IMR-90 (cell line): ENCODE results near the gene PODXL. TPM values are rescaled to one million over a fixed set of nuclear protein-coding genes. Genes with fewer than 3 reads are reported as not detected.

Source experiments
- ATAC-seq: fragments of 200-7000 bp; cut with Tn5 transposase; 2 replicates; pipeline ENCODE4 v1.9.1; 2020; ENCODE audit warnings: low read depth, mild to moderate bottlenecking, moderate library complexity
- BruUV-seq: library from RNA; stranded (reverse); fragments of 400-500 nt; replicated peaks from 2 replicates; lab custom pipeline; 2021; lab: Mats Ljungman, UMichigan
- CTCF ChIA-PET: fragments of 300-600 bp; formaldehyde crosslinking; extraction: SDS; loops from one replicate; lab custom pipeline; 2021; ENCODE audit warnings: antibody characterized with exemption; lab: Yijun Ruan, JAX
- POLR2A ChIA-PET: fragments of 300-600 bp; sonication (Branson Sonifier 250); formaldehyde crosslinking; loops from one replicate; lab custom pipeline; 2022; ENCODE audit warnings: antibody characterized with exemption; ENCODE audit not compliant: unreplicated experiment; lab: Charles Lee
- DNase-seq: peaks from one replicate; pipeline ENCODE4 v3.0.0; 2013
- H2AFZ ChIP-seq: replicated peaks from 2 replicates; pipeline ENCODE3; 2013; ENCODE audit warnings: low read length, mild to moderate bottlenecking; ENCODE audit not compliant: poor library complexity
- H2AK5ac ChIP-seq: 2 replicates; pipeline ENCODE4 v1.6.1; 2013; ENCODE audit warnings: low read depth, low read length, inconsistent platforms
- H2AK9ac ChIP-seq: replicated peaks from 2 replicates; pipeline ENCODE3; 2013; ENCODE audit warnings: mild to moderate bottlenecking, low read depth, low read length, moderate library complexity; ENCODE audit not compliant: poor library complexity
- H2BK120ac ChIP-seq: 2 replicates; pipeline ENCODE4 v1.6.1; 2013; ENCODE audit warnings: low read depth, low read length, inconsistent platforms
- H2BK15ac ChIP-seq: 3 replicates; pipeline ENCODE4 v1.6.1; 2013; ENCODE audit warnings: low read depth, low read length, inconsistent platforms
- H2BK20ac ChIP-seq: 2 replicates; pipeline ENCODE4 v1.6.1; 2013; ENCODE audit warnings: low read depth, mild to moderate bottlenecking, inconsistent platforms, low read length, moderate library complexity
- H2BK5ac ChIP-seq: 2 replicates; pipeline ENCODE4 v1.6.1; 2013; ENCODE audit warnings: mild to moderate bottlenecking, low read depth, low read length, inconsistent platforms; ENCODE audit not compliant: poor library complexity, severe bottlenecking
- H3K14ac ChIP-seq: replicated peaks from 2 replicates; pipeline ENCODE4 v1.6.1; 2013; ENCODE audit warnings: low read depth, low read length, inconsistent platforms
- H3K18ac ChIP-seq: 2 replicates; pipeline ENCODE4 v1.6.1; 2013; ENCODE audit warnings: low read depth, low read length, control low read depth
- H3K23ac ChIP-seq: 2 replicates; pipeline ENCODE4 v1.6.1; 2013; ENCODE audit warnings: low read depth, low read length, inconsistent platforms
- H3K27ac ChIP-seq: 2 replicates; pipeline ENCODE4 v1.5.1; 2013; ENCODE audit warnings: mild to moderate bottlenecking, control low read depth, low read length; ENCODE audit not compliant: insufficient read depth
- H3K27me3 ChIP-seq: 2 replicates; pipeline ENCODE4 v1.6.1; 2013; ENCODE audit warnings: low read length; ENCODE audit not compliant: control insufficient read depth, insufficient read depth
- H3K36me3 ChIP-seq: 2 replicates; pipeline ENCODE4 v1.6.1; 2013; ENCODE audit warnings: low read length, mixed read lengths; ENCODE audit not compliant: control insufficient read depth, insufficient read depth
- H3K4ac ChIP-seq: 2 replicates; pipeline ENCODE4 v1.6.1; 2013; ENCODE audit warnings: low read depth, low read length, inconsistent platforms
- H3K4me1 ChIP-seq: 2 replicates; pipeline ENCODE4 v1.6.1; 2013; ENCODE audit warnings: low read length, mixed read lengths; ENCODE audit not compliant: control insufficient read depth, insufficient read depth
- H3K4me2 ChIP-seq: 2 replicates; pipeline ENCODE4 v1.6.1; 2013; ENCODE audit warnings: low read depth, mild to moderate bottlenecking, control low read depth, low read length, moderate library complexity
- H3K4me3 ChIP-seq: 2 replicates; pipeline ENCODE4 v1.5.1; 2013; ENCODE audit warnings: low read depth, mild to moderate bottlenecking, control low read depth, low read length, moderate library complexity; ENCODE audit not compliant: insufficient read depth
- H3K56ac ChIP-seq: 2 replicates; pipeline ENCODE4 v1.6.1; 2013; ENCODE audit warnings: low read length, inconsistent platforms; ENCODE audit not compliant: insufficient read depth; ENCODE audit errors: extremely low read depth
- H3K79me1 ChIP-seq, 2 experiments: 2 replicates each; pipeline ENCODE4 v1.6.1; 2013; ENCODE audit warnings: low read length in 2 of 2, inconsistent platforms in 1 of 2, low read depth in 1 of 2
- H3K9ac ChIP-seq: 2 replicates; pipeline ENCODE4 v1.6.1; 2013; ENCODE audit warnings: low read depth, low read length, control low read depth
- H3K9me1 ChIP-seq: 2 replicates; pipeline ENCODE4 v1.6.1; 2013; ENCODE audit warnings: low read length, inconsistent platforms; ENCODE audit not compliant: insufficient read depth
- H3K9me3 ChIP-seq: 2 replicates; pipeline ENCODE4 v1.6.1; 2013; ENCODE audit warnings: low read length; ENCODE audit not compliant: control insufficient read depth, insufficient read depth
- H4K20me1 ChIP-seq: 2 replicates; pipeline ENCODE4 v1.6.1; 2013; ENCODE audit warnings: low read length, inconsistent platforms; ENCODE audit not compliant: insufficient read depth
- H4K5ac ChIP-seq: 2 replicates; pipeline ENCODE4 v1.6.1; 2013; ENCODE audit warnings: mild to moderate bottlenecking, low read depth, low read length, control low read depth
- H4K8ac ChIP-seq, 2 experiments: 2 replicates each; pipeline ENCODE4 v1.6.1; 2013; ENCODE audit warnings: low read depth in 2 of 2, low read length in 2 of 2, control low read depth in 1 of 2, inconsistent platforms in 1 of 2
- H4K91ac ChIP-seq: 2 replicates; pipeline ENCODE4 v1.6.1; 2013; ENCODE audit warnings: low read depth, low read length, inconsistent platforms; ENCODE audit not compliant: insufficient read depth
- CEBPB ChIP-seq: IDR thresholded peaks from 2 replicates; pipeline ENCODE4 v1.6.1; 2012; ENCODE audit warnings: low read depth, low read length, improper control_type of control experiment
- CHD1 ChIP-seq: IDR thresholded peaks from 2 replicates; pipeline ENCODE4 v1.6.1; 2012; ENCODE audit warnings: low read depth, low read length, improper control_type of control experiment
- CTCF ChIP-seq: conservative IDR thresholded peaks from 2 replicates; pipeline ENCODE4 v1.5.1; 2012; ENCODE audit warnings: mild to moderate bottlenecking, low read depth, low read length, improper control_type of control experiment
- FOS ChIP-seq: fragments of 150-350 bp; IDR thresholded peaks from 2 replicates; pipeline ENCODE4 v1.6.1; 2016; ENCODE audit warnings: low read depth, low read length
- MAFK ChIP-seq: IDR thresholded peaks from 2 replicates; pipeline ENCODE4 v1.6.1; 2012; ENCODE audit warnings: low read depth, low read length, improper control_type of control experiment
- MAZ ChIP-seq: IDR thresholded peaks from 2 replicates; pipeline ENCODE4 v1.6.1; 2012; ENCODE audit warnings: low read depth, mild to moderate bottlenecking, low read length, improper control_type of control experiment, moderate library complexity, borderline replicate concordance
- MXI1 ChIP-seq: IDR thresholded peaks from 2 replicates; pipeline ENCODE4 v1.6.1; 2012; ENCODE audit warnings: low read depth, mild to moderate bottlenecking, low read length, moderate library complexity, borderline replicate concordance
- POLR2A ChIP-seq: IDR thresholded peaks from 2 replicates; pipeline ENCODE4 v1.6.1; 2012; ENCODE audit warnings: mild to moderate bottlenecking, low read depth, low read length
- RAD21 ChIP-seq: IDR thresholded peaks from 2 replicates; pipeline ENCODE4 v1.6.1; 2012; ENCODE audit warnings: low read length, improper control_type of control experiment
- SMC3 ChIP-seq: fragments of 150-350 bp; IDR thresholded peaks from 2 replicates; pipeline ENCODE4 v1.6.1; 2016; ENCODE audit warnings: low read depth, mild to moderate bottlenecking, antibody characterized with exemption, low read length, moderate library complexity
- WGBS, 2 experiments: methylation state at CpG; one replicate each; pipeline versions ENCODE4 v1.1.5 to v1.1.7; 2013; ENCODE audit warnings: missing lambda C conversion rate in 2 of 2; ENCODE audit not compliant: insufficient read length in 1 of 2; ENCODE audit errors: extremely low coverage in 2 of 2; 5-methylcytosine and 5-hydroxymethylcytosine counted together
- dilution Hi-C: fragments of 300-500 bp; cut with HindIII; formaldehyde crosslinking; loops from one replicate; pipeline ENCODE4 v1.14.3; 2018; ENCODE audit warnings: low sequenced_read_pairs; ENCODE audit not compliant: unreplicated experiment
- in situ Hi-C: fragments of 300-500 bp; cut with MboI; formaldehyde crosslinking; loops from 3 replicates; pipeline ENCODE4 v1.14.3; 2019; ENCODE audit warnings: low sequenced_read_pairs, inconsistent platforms, mixed read lengths
- intact Hi-C: fragments of 100-400 bp; cut with micrococcal nuclease; formaldehyde crosslinking; loops from 2 replicates; pipeline ENCODE4 v1.10.0; 2022
- polyA plus RNA-seq, 3 experiments: library from polyadenylated mRNA; depleted of rRNA; stranded (reverse); fragments of >200 nt; gene quantifications; 2 replicates each; pipeline ENCODE4 v1.2.3, GENCODE V29; 2012; ENCODE audit warnings: low replicate concordance in 1 of 3
- total RNA-seq: library from RNA; depleted of rRNA; stranded (reverse); fragments of >200 nt; gene quantifications from 2 replicates; pipeline ENCODE4 v1.2.3, GENCODE V29; 2012
- TF ChIP-seq, protein P1 (sequence below): fragments of 150-350 bp; IDR thresholded peaks from 2 replicates; pipeline ENCODE4 v1.6.1; 2017; ENCODE audit warnings: mild to moderate bottlenecking, antibody characterized with exemption, low read length, low read depth

Gene PODXL
- total and polyA plus RNA-seq, 2 of the 4 experiments (the other 2 are of a cell fraction), result 1.3 to 3.8 TPM

DNA sequence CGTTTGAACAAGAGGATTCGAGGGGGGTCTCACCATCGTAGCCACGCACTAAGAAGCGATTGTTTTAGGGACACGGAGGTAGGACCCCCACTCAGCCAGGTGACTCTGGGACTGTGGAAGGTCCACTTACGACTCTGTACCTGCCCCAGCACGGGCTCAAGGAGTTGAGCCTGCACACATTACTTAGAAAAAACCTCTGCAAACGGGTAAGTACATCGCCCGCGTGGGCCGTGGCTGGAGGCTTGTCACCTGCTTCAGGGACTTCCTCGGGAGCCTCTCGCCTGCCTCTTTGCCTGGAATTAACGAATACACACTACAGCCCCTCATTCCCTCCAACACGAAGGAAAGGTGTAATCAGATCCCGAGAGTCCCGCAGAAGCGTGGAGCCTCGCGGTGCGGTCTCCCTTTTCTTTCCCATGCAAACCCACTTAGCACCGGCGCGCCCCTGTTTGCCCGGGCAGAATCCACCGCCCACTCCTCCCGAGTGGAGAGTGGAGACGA is 826 bp downstream of the PODXL start:
- Histone ChIP-seq H3K79me1 (peaks cover 0 to 11% of the 10 kb centered on the region in 2 experiments; a peak in 2 of 4 replicates), H3K18ac (no peak overlapping the region), H3K4me3 (peak overlapping the region; percentile 65), H2BK20ac (no peak overlapping the region), H3K4ac (no peak overlapping the region), H4K5ac (no peak overlapping the region), H2BK5ac (no peak overlapping the region), H2AK9ac (peak overlapping the region; percentile 70), H4K8ac (no peak overlapping the region), H3K9me3 (no peaks in the 10 kb centered on the region), H2AFZ (peak overlapping the region; percentile 93), H3K27me3 (peaks cover 31% of the 10 kb centered on the region; the same call in 1 of the 2 replicates), H2BK15ac (no peak overlapping the region), H3K9ac (no peak overlapping the region), H3K27ac (no peak overlapping the region), H3K56ac (no peak overlapping the region), H3K14ac (no peak overlapping the region), H2BK120ac (no peak overlapping the region), H4K91ac (no peak overlapping the region), H3K4me1 (0 out of 2 replicates have a peak, but pooled peaks cover 4% of the 10 kb centered on the region), H2AK5ac (no peak overlapping the region), H3K36me3 (no peaks in the 10 kb centered on the region), H3K4me2 (peak overlapping the region; percentile 79), H3K9me1 (peaks cover 6% of the 10 kb centered on the region; the same call in 1 of the 2 replicates), H3K23ac (0 out of 2 replicates have a peak overlapping the region, but pooled peaks have one; percentile 24), H4K20me1 (no peaks in the 10 kb centered on the region; the same call in 1 of the 2 replicates)
- no peak for ATAC-seq
- TF ChIP-seq MAZ (no peak), CEBPB (no peak), MXI1 (no peak), SMC3 (no peak), POLR2A (no peak), FOS (no peak), CTCF (no peak), CHD1 (no peak), RAD21 (no peak), MAFK (no peak)
- TF ChIP-seq, protein P1, sequence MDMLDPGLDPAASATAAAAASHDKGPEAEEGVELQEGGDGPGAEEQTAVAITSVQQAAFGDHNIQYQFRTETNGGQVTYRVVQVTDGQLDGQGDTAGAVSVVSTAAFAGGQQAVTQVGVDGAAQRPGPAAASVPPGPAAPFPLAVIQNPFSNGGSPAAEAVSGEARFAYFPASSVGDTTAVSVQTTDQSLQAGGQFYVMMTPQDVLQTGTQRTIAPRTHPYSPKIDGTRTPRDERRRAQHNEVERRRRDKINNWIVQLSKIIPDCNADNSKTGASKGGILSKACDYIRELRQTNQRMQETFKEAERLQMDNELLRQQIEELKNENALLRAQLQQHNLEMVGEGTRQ, result no peak
- ChIA-PET POLR2A (no interaction called here), CTCF (no interaction called here)
- in situ Hi-C loops, result no loop called here
- DNase-seq, result no peak
- WGBS, 2 experiments, result 5% methylated on average over 13 of the region's 30 CpGs; no CpG with 5 or more reads in 1 of the 2 experiments
- dilution Hi-C loops, result no loop called here
- intact Hi-C loops, result no loop called here
- no TSS peak for BruUV-seq
